CD4-positive, CD25-positive, alpha-beta regulatory T cell (primary cell): Measurements from ENCODE around the gene NAV2. TPM values are rescaled to one million over a fixed set of nuclear protein-coding genes. Genes with fewer than 3 reads are reported as not detected.

Experiments
- ATAC-seq, 2 donors: fragments of 150-1000 bp; cut with Tn5 transposase; one replicate each; pipeline ENCODE4 v1.10.0; 2021; ENCODE audit warnings: low read depth in 2 of 2, moderate number of reproducible peaks in 2 of 2, moderate library complexity in 1 of 2
- DNase-seq, 3 donors: peaks; one replicate each; pipeline versions ENCODE4 v3.0.0 to v3.0.0-alpha.2; 2012 to 2022; ENCODE audit warnings: mixed read lengths in 1 of 3
- H3K27ac ChIP-seq: one replicate; pipeline ENCODE4 v1.7.0; 2013; ENCODE audit warnings: mild to moderate bottlenecking, low read length; ENCODE audit not compliant: insufficient read depth, poor library complexity, severe bottlenecking
- H3K27me3 ChIP-seq: one replicate; pipeline ENCODE4 v1.7.0; 2013; ENCODE audit warnings: low read length; ENCODE audit not compliant: control insufficient read depth, insufficient read depth
- H3K36me3 ChIP-seq: one replicate; pipeline ENCODE4 v1.7.0; 2013; ENCODE audit warnings: mild to moderate bottlenecking, low read length, moderate library complexity; ENCODE audit not compliant: control insufficient read depth, insufficient read depth
- H3K4me1 ChIP-seq: 2 replicates; pipeline ENCODE4 v1.7.0; 2013; ENCODE audit warnings: mild to moderate bottlenecking, low read length; ENCODE audit not compliant: insufficient read depth, control insufficient read depth, poor library complexity, severe bottlenecking
- H3K4me3 ChIP-seq: one replicate; pipeline ENCODE4 v1.7.0; 2013; ENCODE audit warnings: low read depth, mild to moderate bottlenecking, low read length, moderate library complexity
- H3K9me3 ChIP-seq, 2 experiments: 1 replicate in 1 of 2; 2 replicates in 1 of 2; pipeline ENCODE4 v1.7.0; 2013; ENCODE audit warnings: low read length in 2 of 2, mild to moderate bottlenecking in 1 of 2, moderate library complexity in 1 of 2; ENCODE audit not compliant: control insufficient read depth in 2 of 2
- H3K27ac Mint-ChIP-seq, 3 donors: one replicate each; pipeline ENCODE4 v1.8.0; 2020 to 2022; ENCODE audit warnings: mild to moderate bottlenecking in 3 of 3, mixed read lengths in 3 of 3, moderate library complexity in 2 of 3
- H3K27me3 Mint-ChIP-seq: one replicate; pipeline ENCODE4 v1.8.0; 2022; ENCODE audit warnings: mild to moderate bottlenecking, mixed read lengths
- H3K36me3 Mint-ChIP-seq: one replicate; pipeline ENCODE4 v1.8.0; 2020; ENCODE audit warnings: mixed read lengths
- H3K4me1 Mint-ChIP-seq, 4 donors: one replicate each; pipeline ENCODE4 v1.8.0; 2020 to 2022; ENCODE audit warnings: mixed read lengths in 4 of 4, mild to moderate bottlenecking in 1 of 4
- H3K4me3 Mint-ChIP-seq, 4 donors: one replicate each; pipeline ENCODE4 v1.8.0; 2020 to 2022; ENCODE audit warnings: mild to moderate bottlenecking in 4 of 4, mixed read lengths in 4 of 4, moderate library complexity in 3 of 4
- H3K9me3 Mint-ChIP-seq, 7 donors: one replicate each; pipeline ENCODE4 v1.8.0; 2020 to 2022; ENCODE audit warnings: mixed read lengths in 7 of 7, mild to moderate bottlenecking in 3 of 7, moderate library complexity in 2 of 7
- polyA plus RNA-seq, 4 donors: library from polyadenylated mRNA; unstranded; fragments of 300-500 nt; fragmentation: Illumina TruSeq; gene quantifications; one replicate each; pipeline ENCODE4 v1.2.3, GENCODE V29; 2021
- total RNA-seq: library from RNA; stranded (reverse); gene quantifications from one replicate; pipeline ENCODE4 v1.2.3, GENCODE V29; 2022

Gene NAV2
- total and polyA plus RNA-seq, 5 donors from 2014 or later, result 0.14 to 0.59 (median 0.36) TPM; not detected in 2

- peaks cover 0 to 2% (median 0%) of the 10 kb centered on the region in 7 donors for H3K9me3 Mint-ChIP-seq
- H3K36me3 Mint-ChIP-seq, result no peaks in the 10 kb centered on the region
- no peaks in the 10 kb centered on the region for H3K4me1 Mint-ChIP-seq
- ATAC-seq, result no peak
- no peak overlapping the region for H3K4me3 ChIP-seq
- no peaks in the 10 kb centered on the region for H3K27me3 ChIP-seq
- H3K36me3 ChIP-seq, result no peaks in the 10 kb centered on the region
- H3K27ac Mint-ChIP-seq, result no peak overlapping the region
- H3K27ac ChIP-seq, result no peak overlapping the region
- no peaks in the 10 kb centered on the region for H3K4me1 ChIP-seq
- no peak for DNase-seq
- H3K4me3 Mint-ChIP-seq, result no peak overlapping the region
- H3K27me3 Mint-ChIP-seq, result no peaks in the 10 kb centered on the region
- H3K9me3 ChIP-seq, result no peaks in the 10 kb centered on the region
These were observed 134.1 kb downstream of the NAV2 start for GRCh38 chr11:19846654-19847305.

DNA sequence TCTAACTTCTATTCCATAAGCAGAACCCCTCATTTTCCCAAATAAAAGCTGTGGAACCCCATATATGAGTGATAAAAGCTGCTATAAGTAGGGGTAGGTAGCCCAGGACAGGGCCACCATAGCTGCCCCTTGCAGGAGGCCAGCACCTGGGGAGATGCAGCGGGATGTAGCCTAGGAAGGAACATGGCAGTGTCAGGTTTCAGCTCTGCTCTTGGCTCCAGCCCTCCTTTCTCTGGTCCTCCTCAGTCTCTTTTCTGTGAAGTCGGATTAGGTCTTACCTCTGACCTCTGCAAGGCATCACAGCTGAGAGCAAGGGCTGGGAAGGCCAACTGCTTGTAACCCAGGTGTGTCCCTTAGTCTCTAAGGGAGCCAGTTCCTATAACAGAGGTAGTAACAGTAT, 135.6 kb downstream of the NAV2 start:
- ATAC-seq (no peak), DNase-seq (no peak)
- H3K4me1 ChIP-seq, result no peaks in the 10 kb centered on the region
- no peaks in the 10 kb centered on the region for H3K36me3 ChIP-seq
- Mint-ChIP-seq H3K4me3 (no peak overlapping the region), H3K27me3 (no peaks in the 10 kb centered on the region), H3K36me3 (no peaks in the 10 kb centered on the region), H3K9me3 (peaks cover 0 to 2% (median 0%) of the 10 kb centered on the region in 7 donors), H3K27ac (no peak overlapping the region), H3K4me1 (no peaks in the 10 kb centered on the region)
- H3K4me3 ChIP-seq, result no peak overlapping the region
- no peak overlapping the region for H3K27ac ChIP-seq
- H3K9me3 ChIP-seq, result no peaks in the 10 kb centered on the region
- H3K27me3 ChIP-seq, result no peaks in the 10 kb centered on the region

- Mint-ChIP-seq H3K4me1 (no peaks in the 10 kb centered on the region), H3K27me3 (no peaks in the 10 kb centered on the region)
These were observed 136.6 kb downstream of the NAV2 start for GRCh38 chr11:19849107-19849789.

DNA sequence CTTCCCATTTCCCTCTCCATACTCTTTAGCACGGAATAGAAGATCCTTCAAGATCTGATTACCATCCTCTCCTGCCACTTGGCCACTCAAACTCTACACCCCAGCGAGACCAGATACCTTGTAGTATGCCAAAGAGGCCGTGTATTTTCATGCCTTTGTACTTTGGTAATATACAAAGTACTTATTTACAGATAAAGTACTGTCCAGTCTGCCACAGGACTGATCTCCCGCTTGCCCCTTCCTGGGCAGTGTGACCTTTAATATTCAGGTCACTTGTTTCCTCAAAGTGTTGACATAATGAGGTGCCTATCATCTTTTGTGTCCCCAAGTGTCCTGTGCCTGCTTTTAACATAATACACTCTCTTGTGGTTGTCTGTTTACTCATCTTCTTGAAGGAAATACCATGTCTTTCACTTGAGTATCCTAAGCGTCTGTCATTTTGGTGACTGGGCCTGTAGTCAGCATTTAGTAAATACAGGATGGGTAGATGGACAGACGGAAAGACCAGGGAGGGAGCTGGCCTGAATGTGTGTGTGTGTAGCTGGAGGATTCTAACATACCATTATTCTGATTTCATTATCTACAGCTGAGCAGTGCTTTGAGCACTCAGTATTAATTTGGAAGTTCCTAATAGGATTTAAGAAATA, 137.4 kb downstream of the NAV2 start:
- Histone ChIP-seq H3K27me3 (no peaks in the 10 kb centered on the region), H3K36me3 (no peaks in the 10 kb centered on the region), H3K4me3 (no peak overlapping the region), H3K9me3 (no peaks in the 10 kb centered on the region), H3K27ac (no peak overlapping the region), H3K4me1 (no peaks in the 10 kb centered on the region)
- Mint-ChIP-seq H3K36me3 (peaks cover 3% of the 10 kb centered on the region), H3K27ac (no peak overlapping the region), H3K27me3 (no peaks in the 10 kb centered on the region), H3K9me3 (peaks cover 0 to 2% (median 0%) of the 10 kb centered on the region in 7 donors), H3K4me3 (no peak overlapping the region), H3K4me1 (no peaks in the 10 kb centered on the region)
- ATAC-seq (no peak), DNase-seq (no peak)

More at GRCh38 chr11:19849107-19849789, 136.6 kb downstream of the NAV2 start:
- Mint-ChIP-seq H3K4me3 (no peak overlapping the region), H3K27ac (peak overlapping the region in 1 of 3 donors; percentile 74), H3K36me3 (peaks cover 3% of the 10 kb centered on the region), H3K9me3 (peaks cover 0 to 2% (median 0%) of the 10 kb centered on the region in 7 donors)
- H3K27ac ChIP-seq, result no peak overlapping the region
- no peaks in the 10 kb centered on the region for H3K27me3 ChIP-seq
- H3K4me3 ChIP-seq, result no peak overlapping the region
- H3K9me3 ChIP-seq, result no peaks in the 10 kb centered on the region
- H3K4me1 ChIP-seq, result no peaks in the 10 kb centered on the region
- no peaks in the 10 kb centered on the region for H3K36me3 ChIP-seq
- no peak for DNase-seq
- ATAC-seq, result no peak

DNA sequence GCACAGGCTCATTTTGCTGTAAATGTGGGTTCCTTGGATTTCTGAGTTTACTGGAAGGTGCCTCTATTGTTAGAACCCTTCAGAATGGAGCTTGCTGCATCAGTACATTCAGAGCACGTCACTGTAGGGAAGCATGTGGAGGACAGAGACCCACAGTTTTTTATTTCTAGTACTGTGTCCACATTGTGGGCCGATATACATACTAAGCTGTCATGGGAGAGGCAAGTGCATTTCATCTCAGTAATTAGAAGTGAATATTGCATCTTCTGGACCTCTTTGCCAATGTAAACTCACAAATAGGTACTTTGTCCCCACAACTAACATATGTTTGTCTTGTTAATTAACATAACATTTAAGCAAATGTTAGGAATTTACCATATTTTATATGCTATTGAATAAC, 139.7 kb downstream of the NAV2 start:
- no peaks in the 10 kb centered on the region for H3K4me1 ChIP-seq
- ATAC-seq (no peak), DNase-seq (no peak)
- no peaks in the 10 kb centered on the region for H3K9me3 ChIP-seq
- Mint-ChIP-seq H3K27ac (no peak overlapping the region), H3K27me3 (no peaks in the 10 kb centered on the region), H3K36me3 (peaks cover 3% of the 10 kb centered on the region), H3K4me1 (no peaks in the 10 kb centered on the region), H3K4me3 (no peak overlapping the region), H3K9me3 (peaks cover 0 to 2% (median 0%) of the 10 kb centered on the region in 7 donors)
- H3K27me3 ChIP-seq, result no peaks in the 10 kb centered on the region
- no peak overlapping the region for H3K27ac ChIP-seq
- H3K36me3 ChIP-seq, result no peaks in the 10 kb centered on the region
- H3K4me3 ChIP-seq, result no peak overlapping the region

DNA sequence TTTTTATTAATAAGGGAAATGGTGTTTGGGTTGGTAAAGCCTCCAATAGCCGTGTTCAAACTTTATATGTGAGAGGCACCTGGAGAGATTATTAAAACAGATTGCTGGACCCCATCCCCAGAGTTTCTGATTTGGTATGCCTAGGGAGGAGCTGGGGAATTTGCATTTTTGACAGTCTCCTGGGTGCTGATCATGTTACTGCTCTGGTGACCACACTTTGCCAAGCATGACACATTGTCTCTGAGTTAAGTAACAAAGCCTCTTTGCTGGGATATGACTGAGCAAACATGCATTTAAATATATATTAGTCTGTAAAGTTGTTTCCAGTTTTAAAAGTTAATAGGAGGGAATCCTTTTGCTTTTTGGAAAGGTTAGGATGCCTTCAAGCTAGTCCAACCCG, 140.4 kb downstream of the NAV2 start:
- DNase-seq (no peak), ATAC-seq (no peak)
- no peaks in the 10 kb centered on the region for H3K27me3 ChIP-seq
- H3K36me3 ChIP-seq, result no peaks in the 10 kb centered on the region
- H3K4me3 ChIP-seq, result no peak overlapping the region
- no peak overlapping the region for H3K27ac Mint-ChIP-seq
- H3K4me3 Mint-ChIP-seq, result no peak overlapping the region
- H3K4me1 Mint-ChIP-seq, result no peaks in the 10 kb centered on the region
- H3K9me3 Mint-ChIP-seq, result peaks cover 0 to 2% (median 0%) of the 10 kb centered on the region in 7 donors
- peaks cover 3% of the 10 kb centered on the region for H3K36me3 Mint-ChIP-seq
- H3K9me3 ChIP-seq, result no peaks in the 10 kb centered on the region
- no peaks in the 10 kb centered on the region for H3K4me1 ChIP-seq
- no peak overlapping the region for H3K27ac ChIP-seq
- no peaks in the 10 kb centered on the region for H3K27me3 Mint-ChIP-seq

GRCh38 chr11:19853920-19854319, 141.3 kb downstream of the NAV2 start:
- no peak overlapping the region for H3K27ac ChIP-seq
- no peak overlapping the region for H3K4me3 ChIP-seq
- H3K36me3 ChIP-seq, result no peaks in the 10 kb centered on the region
- Mint-ChIP-seq H3K36me3 (peaks cover 3% of the 10 kb centered on the region), H3K27ac (no peak overlapping the region), H3K9me3 (peaks cover 0 to 2% (median 0%) of the 10 kb centered on the region in 7 donors), H3K27me3 (no peaks in the 10 kb centered on the region), H3K4me3 (no peak overlapping the region), H3K4me1 (no peaks in the 10 kb centered on the region)
- H3K9me3 ChIP-seq, result no peaks in the 10 kb centered on the region
- no peak for ATAC-seq
- no peak for DNase-seq
- H3K27me3 ChIP-seq, result no peaks in the 10 kb centered on the region
- no peaks in the 10 kb centered on the region for H3K4me1 ChIP-seq
